Thoracic aorta (tissue), 2 donors: Measurements from ENCODE around the gene BABAM1. TPM values are rescaled to one million over a fixed set of nuclear protein-coding genes. Genes with fewer than 3 reads are reported as not detected.
A peak's percentile ranks its signal among the peaks of the same experiment; 100 is the strongest.

Experiments used
- ATAC-seq: fragments of 150-250 bp; one replicate; pipeline ENCODE4 v1.8.0; 2017; ENCODE audit warnings: low read depth; ENCODE audit not compliant: insufficient number of reproducible peaks, low FRiP score
- DNase-seq: peaks from one replicate; pipeline ENCODE4 v3.0.0-alpha.2; 2020; ENCODE audit warnings: low spot score
- H3K27ac ChIP-seq, 2 donors: fragments of 200-600 bp; sonication (generic); 1 replicate in 1 of 2; 2 replicates in 1 of 2; pipeline ENCODE4 v1.5.1; 2016; ENCODE audit warnings: mild to moderate bottlenecking in 2 of 2, moderate library complexity in 2 of 2
- H3K27me3 ChIP-seq: fragments of 200-600 bp; sonication (generic); replicated peaks from 2 replicates; pipeline ENCODE4 v1.6.0; 2016; ENCODE audit warnings: mild to moderate bottlenecking; ENCODE audit not compliant: insufficient read depth
- H3K36me3 ChIP-seq: fragments of 200-600 bp; sonication (generic); one replicate; pipeline ENCODE4 v1.5.1; 2016
- H3K4me1 ChIP-seq, 2 donors: fragments of 200-600 bp; sonication (generic); 1 replicate in 1 of 2; 2 replicates in 1 of 2; pipeline versions ENCODE4 v1.5.1 to v1.6.0; 2016; ENCODE audit warnings: low read depth in 2 of 2, mild to moderate bottlenecking in 1 of 2; ENCODE audit not compliant: control insufficient read depth in 1 of 2
- H3K4me3 ChIP-seq: fragments of 200-600 bp; sonication (generic); 2 replicates; pipeline ENCODE4 v1.5.1; 2016; ENCODE audit warnings: mild to moderate bottlenecking
- H3K9me3 ChIP-seq: fragments of 200-600 bp; sonication (generic); 2 replicates; pipeline ENCODE4 v1.5.1; 2016
- total RNA-seq, 2 donors: library from RNA; depleted of rRNA; stranded (reverse); fragments of >200 nt; gene quantifications; one replicate each; pipeline versions ENCODE4 v1.1.0 to v1.2.3, GENCODE V29; 2016
- TF ChIP-seq, protein P1 (sequence below): fragments of 200-600 bp; sonication (generic); IDR thresholded peaks from one replicate; pipeline ENCODE4 v1.5.1; 2019; ENCODE audit warnings: antibody characterized with exemption

BABAM1 gene
- total RNA-seq, 2 donors from 2014 or later, result 55.2 to 87.2 TPM

DNA sequence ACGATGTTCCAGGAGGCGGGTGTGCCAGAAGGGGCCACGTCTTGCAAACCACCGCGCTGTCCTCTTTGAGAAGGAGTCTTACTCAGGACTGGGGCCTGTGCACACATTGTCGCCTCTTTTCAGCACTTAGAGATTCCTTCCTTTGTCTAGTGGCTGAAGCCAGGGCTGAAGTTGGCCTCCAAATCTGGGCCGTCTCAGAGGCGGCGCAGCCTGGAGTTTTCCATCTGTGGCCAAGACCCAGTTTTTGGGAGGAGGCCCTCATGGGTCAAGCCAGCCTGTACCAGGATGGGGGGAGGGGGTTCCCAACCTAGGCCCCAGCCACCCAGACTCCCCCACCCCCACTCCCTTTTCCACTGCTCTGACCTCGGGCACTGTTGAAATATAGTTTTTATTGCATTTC lies 55.6 kb downstream of the BABAM1 start:
- ATAC-seq (no peak), DNase-seq (no peak)
- Histone ChIP-seq H3K27me3 (no peaks in the 10 kb centered on the region), H3K4me1 (peaks cover 17 to 41% of the 10 kb centered on the region in 2 donors), H3K27ac (peak overlapping the region in 1 of 2 donors; percentile 17), H3K9me3 (no peaks in the 10 kb centered on the region), H3K4me3 (peak overlapping the region; percentile 36), H3K36me3 (peaks cover 21% of the 10 kb centered on the region)
- TF ChIP-seq, protein P1, sequence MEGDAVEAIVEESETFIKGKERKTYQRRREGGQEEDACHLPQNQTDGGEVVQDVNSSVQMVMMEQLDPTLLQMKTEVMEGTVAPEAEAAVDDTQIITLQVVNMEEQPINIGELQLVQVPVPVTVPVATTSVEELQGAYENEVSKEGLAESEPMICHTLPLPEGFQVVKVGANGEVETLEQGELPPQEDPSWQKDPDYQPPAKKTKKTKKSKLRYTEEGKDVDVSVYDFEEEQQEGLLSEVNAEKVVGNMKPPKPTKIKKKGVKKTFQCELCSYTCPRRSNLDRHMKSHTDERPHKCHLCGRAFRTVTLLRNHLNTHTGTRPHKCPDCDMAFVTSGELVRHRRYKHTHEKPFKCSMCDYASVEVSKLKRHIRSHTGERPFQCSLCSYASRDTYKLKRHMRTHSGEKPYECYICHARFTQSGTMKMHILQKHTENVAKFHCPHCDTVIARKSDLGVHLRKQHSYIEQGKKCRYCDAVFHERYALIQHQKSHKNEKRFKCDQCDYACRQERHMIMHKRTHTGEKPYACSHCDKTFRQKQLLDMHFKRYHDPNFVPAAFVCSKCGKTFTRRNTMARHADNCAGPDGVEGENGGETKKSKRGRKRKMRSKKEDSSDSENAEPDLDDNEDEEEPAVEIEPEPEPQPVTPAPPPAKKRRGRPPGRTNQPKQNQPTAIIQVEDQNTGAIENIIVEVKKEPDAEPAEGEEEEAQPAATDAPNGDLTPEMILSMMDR, result no peak

DNA sequence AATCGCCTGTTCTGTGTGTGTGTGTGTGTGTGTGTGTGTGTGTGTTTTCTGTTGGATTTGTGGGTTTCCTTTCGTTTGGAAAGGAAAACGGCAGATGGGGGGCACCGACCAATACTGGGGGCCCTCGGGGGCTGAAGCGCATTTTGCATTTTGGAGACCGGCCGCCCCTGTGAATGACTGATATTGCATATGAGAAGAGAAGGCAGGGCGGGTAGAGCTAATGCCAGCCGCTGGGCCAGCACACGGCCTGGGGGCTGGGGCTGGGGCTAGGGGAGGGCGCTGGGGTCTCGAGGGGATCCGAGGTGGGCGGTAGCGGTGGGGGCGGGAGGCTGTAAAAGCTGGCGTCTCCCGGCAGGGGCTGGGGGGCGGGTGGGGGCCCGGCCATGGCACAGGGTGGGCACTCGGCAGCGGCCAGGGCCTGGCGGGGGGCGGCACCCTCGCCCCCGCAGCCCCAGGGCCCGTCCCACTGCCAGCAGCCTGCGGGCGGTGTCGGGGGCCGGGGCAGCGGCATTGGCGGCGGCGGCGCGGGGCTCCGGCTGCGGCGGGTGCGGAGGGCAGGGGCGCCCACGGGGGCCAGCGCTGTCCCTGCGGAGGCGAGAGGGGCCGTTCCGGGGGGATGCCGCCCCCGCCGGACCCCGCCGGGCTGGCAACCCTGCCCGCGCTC lies 56.2 kb downstream of the BABAM1 start:
- no peaks in the 10 kb centered on the region for H3K27me3 ChIP-seq
- no peaks in the 10 kb centered on the region for H3K9me3 ChIP-seq
- H3K36me3 ChIP-seq, result peaks cover 21% of the 10 kb centered on the region
- TF ChIP-seq, protein P1, result no peak
- H3K4me3 ChIP-seq, result peak overlapping the region; percentile 36
- H3K4me1 ChIP-seq, result peaks cover 17 to 41% of the 10 kb centered on the region in 2 donors
- no peak overlapping the region for H3K27ac ChIP-seq
- DNase-seq, result no peak
- ATAC-seq, result no peak

DNA sequence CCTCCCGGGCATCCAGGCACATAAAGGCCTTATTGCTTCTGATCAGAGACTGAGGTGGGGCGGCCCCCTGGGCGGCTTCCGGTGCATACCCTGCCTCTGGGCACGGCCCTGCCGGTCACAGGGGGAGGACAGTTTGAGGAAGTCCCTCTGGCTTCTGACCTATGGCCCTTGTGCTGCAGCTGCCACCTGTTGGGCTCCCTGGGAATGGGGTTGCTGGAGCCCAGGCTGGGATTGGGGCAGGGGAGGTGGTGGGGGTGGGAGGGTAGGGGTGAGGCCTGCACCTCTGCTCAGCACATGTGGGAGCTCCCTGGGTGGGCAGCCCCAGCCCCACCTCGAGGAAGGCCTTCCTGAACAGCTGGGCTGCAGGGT lies 56.7 kb downstream of the BABAM1 start:
- H3K4me1 ChIP-seq, result peaks cover 17 to 41% of the 10 kb centered on the region in 2 donors
- TF ChIP-seq, protein P1, result no peak
- H3K27ac ChIP-seq, result no peak overlapping the region
- H3K4me3 ChIP-seq, result no peak overlapping the region
- DNase-seq (no peak), ATAC-seq (no peak)
- H3K27me3 ChIP-seq, result no peaks in the 10 kb centered on the region
- H3K9me3 ChIP-seq, result no peaks in the 10 kb centered on the region
- H3K36me3 ChIP-seq, result peaks cover 17% of the 10 kb centered on the region

DNA sequence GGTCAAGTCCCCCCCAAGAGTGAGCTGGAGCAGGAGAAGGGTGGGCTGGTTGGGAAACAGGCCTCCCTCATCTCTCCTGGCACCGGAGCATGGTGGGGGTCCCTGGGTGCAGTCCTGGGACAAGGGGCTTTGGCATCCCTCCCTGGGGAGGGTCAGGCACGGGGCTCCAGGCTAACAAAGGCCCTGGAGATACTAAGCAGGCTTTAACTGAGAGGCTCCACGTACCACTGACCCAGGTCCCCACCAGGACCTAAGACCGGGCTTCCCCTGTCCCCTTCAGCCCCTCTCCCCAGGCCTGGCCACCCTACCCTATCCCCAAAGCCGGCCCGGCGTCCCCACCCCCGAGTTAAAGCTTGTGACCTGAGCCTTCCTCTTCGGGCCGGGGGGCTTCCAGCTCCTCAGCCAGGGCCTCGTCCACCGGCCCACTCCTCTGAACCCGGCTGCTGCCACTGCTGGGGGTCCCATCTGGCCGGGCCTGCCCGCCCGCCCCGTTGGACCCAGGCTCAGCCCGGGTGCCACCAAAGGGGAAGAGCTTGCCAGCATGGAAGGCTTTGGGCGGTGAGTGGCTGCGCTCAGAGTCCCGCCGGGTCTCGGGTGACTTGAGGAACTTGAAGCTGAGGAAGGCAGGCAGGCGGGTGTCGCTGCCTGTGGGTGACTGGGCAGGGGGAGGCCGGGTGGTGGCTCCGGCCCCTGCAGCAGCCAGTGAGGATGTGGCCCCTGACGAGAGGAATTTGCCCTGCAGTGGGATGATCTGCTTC lies 57.3 kb downstream of the BABAM1 start:
- ATAC-seq, result no peak

DNA sequence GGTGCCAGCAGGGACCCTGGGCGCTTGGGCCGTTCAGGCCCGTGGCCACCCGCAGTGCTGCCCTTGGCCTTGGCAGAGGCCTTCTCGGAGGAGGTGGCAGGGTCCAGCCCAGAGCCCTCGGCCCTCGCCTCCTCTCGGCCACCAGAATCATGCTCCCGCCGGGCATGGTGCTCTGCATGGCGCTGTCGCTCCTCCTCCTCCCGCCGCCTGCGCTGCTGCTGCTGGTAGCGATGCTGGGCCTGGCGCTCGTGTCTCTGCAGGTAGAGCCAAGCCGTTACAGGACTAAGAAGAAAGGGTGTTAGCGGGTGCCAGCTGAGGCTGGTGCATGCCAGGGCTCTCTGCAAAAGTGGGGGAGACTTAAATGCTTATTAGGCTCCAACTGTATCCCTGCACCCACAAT lies 57.9 kb downstream of the BABAM1 start:
- no peaks in the 10 kb centered on the region for H3K9me3 ChIP-seq
- peaks cover 13% of the 10 kb centered on the region for H3K36me3 ChIP-seq
- no peak overlapping the region for H3K27ac ChIP-seq
- TF ChIP-seq, protein P1, result no peak
- no peak for ATAC-seq
- peaks cover 17 to 41% of the 10 kb centered on the region in 2 donors for H3K4me1 ChIP-seq
- DNase-seq, result no peak
- no peaks in the 10 kb centered on the region for H3K27me3 ChIP-seq
- no peak overlapping the region for H3K4me3 ChIP-seq

More for the DNA sequence above, 57.3 kb downstream of the BABAM1 start:
- no peak overlapping the region for H3K27ac ChIP-seq
- TF ChIP-seq, protein P1, result no peak
- no peak overlapping the region for H3K4me3 ChIP-seq
- peaks cover 16% of the 10 kb centered on the region for H3K36me3 ChIP-seq
- no peaks in the 10 kb centered on the region for H3K27me3 ChIP-seq
- no peaks in the 10 kb centered on the region for H3K9me3 ChIP-seq
- peaks cover 17 to 41% of the 10 kb centered on the region in 2 donors for H3K4me1 ChIP-seq
- no peak for DNase-seq
